ACC112 (cell line): ENCODE measurements around the gene PLA2G2D.

ENCODE experiments used
- H2AFZ ChIP-seq: fragments of 200-600 bp; sonication (generic); one replicate; pipeline ENCODE4 v1.6.0; 2017; ENCODE audit warnings: antibody characterized with exemption, low read length; ENCODE audit not compliant: unreplicated experiment
- H3K27ac ChIP-seq: fragments of 200-600 bp; sonication (generic); 2 replicates; pipeline ENCODE4 v1.5.1; 2014; ENCODE audit warnings: low read depth, mild to moderate bottlenecking, antibody characterized with exemption, low read length, moderate library complexity
- H3K27me3 ChIP-seq: fragments of 200-600 bp; sonication (generic); 2 replicates; pipeline ENCODE4 v1.6.1; 2014; ENCODE audit warnings: mild to moderate bottlenecking, antibody characterized with exemption, low read length, moderate library complexity, mixed read lengths; ENCODE audit not compliant: insufficient read depth
- H3K36me3 ChIP-seq: fragments of 200-600 bp; sonication (generic); 2 replicates; pipeline ENCODE4 v1.6.1; 2016; ENCODE audit warnings: mild to moderate bottlenecking, antibody characterized with exemption, low read length, moderate library complexity, mixed read lengths; ENCODE audit not compliant: insufficient read depth
- H3K4me1 ChIP-seq: fragments of 200-600 bp; sonication (generic); one replicate; pipeline ENCODE4 v1.6.1; 2016; ENCODE audit warnings: low read length, mixed read lengths; ENCODE audit not compliant: insufficient read depth, unreplicated experiment, control insufficient read depth
- H3K4me3 ChIP-seq: fragments of 200-600 bp; sonication (generic); 2 replicates; pipeline ENCODE4 v1.5.1; 2014; ENCODE audit warnings: mild to moderate bottlenecking, low read depth, low read length
- H3K79me2 ChIP-seq: fragments of 200-600 bp; sonication (generic); one replicate; pipeline ENCODE4 v1.6.0; 2016; ENCODE audit warnings: low read length; ENCODE audit not compliant: control insufficient read depth, unreplicated experiment, insufficient read depth

The PLA2G2D gene

GRCh38 chr1:20075345-20075744 lies 44.0 kb downstream of the PLA2G2D start:
- peaks cover 10% of the 10 kb centered on the region for H3K4me1 ChIP-seq
- H2AFZ ChIP-seq = no peak overlapping the region
- no peaks in the 10 kb centered on the region for H3K79me2 ChIP-seq
- H3K27me3 ChIP-seq = peaks cover 32% of the 10 kb centered on the region
- no peak overlapping the region for H3K27ac ChIP-seq
- no peak overlapping the region for H3K4me3 ChIP-seq
- no peaks in the 10 kb centered on the region for H3K36me3 ChIP-seq

- H3K36me3 ChIP-seq = no peaks in the 10 kb centered on the region
- peaks cover 31% of the 10 kb centered on the region for H3K27me3 ChIP-seq
- H3K27ac ChIP-seq = no peak overlapping the region
- H3K4me1 ChIP-seq = peaks cover 15% of the 10 kb centered on the region
- H3K4me3 ChIP-seq = no peak overlapping the region
- no peaks in the 10 kb centered on the region for H3K79me2 ChIP-seq
- no peak overlapping the region for H2AFZ ChIP-seq
These were observed 44.6 kb downstream of the PLA2G2D start for GRCh38 chr1:20074725-20075171.

GRCh38 chr1:20074055-20074724 lies 45.1 kb downstream of the PLA2G2D start:
- H3K4me3 ChIP-seq = no peak overlapping the region
- H2AFZ ChIP-seq = no peak overlapping the region
- no peak overlapping the region for H3K27ac ChIP-seq
- H3K79me2 ChIP-seq = no peaks in the 10 kb centered on the region
- H3K4me1 ChIP-seq = peaks cover 17% of the 10 kb centered on the region
- peaks cover 29% of the 10 kb centered on the region for H3K27me3 ChIP-seq
- no peaks in the 10 kb centered on the region for H3K36me3 ChIP-seq

- no peak overlapping the region for H3K4me3 ChIP-seq
- H3K27ac ChIP-seq = no peak overlapping the region
- peaks cover 17% of the 10 kb centered on the region for H3K4me1 ChIP-seq
- H3K27me3 ChIP-seq = peaks cover 20% of the 10 kb centered on the region; the same call in 1 of the 2 replicates
- H3K79me2 ChIP-seq = no peaks in the 10 kb centered on the region
- H2AFZ ChIP-seq = no peak overlapping the region
- no peaks in the 10 kb centered on the region for H3K36me3 ChIP-seq
These were observed 46.1 kb downstream of the PLA2G2D start for GRCh38 chr1:20073256-20073655.

GRCh38 chr1:20072771-20073170 lies 46.6 kb downstream of the PLA2G2D start:
- H3K36me3 ChIP-seq = no peaks in the 10 kb centered on the region
- H3K27me3 ChIP-seq = peaks cover 17% of the 10 kb centered on the region; the same call in 1 of the 2 replicates
- peaks cover 17% of the 10 kb centered on the region for H3K4me1 ChIP-seq
- H3K79me2 ChIP-seq = no peaks in the 10 kb centered on the region
- H3K27ac ChIP-seq = no peak overlapping the region
- H3K4me3 ChIP-seq = no peak overlapping the region
- no peak overlapping the region for H2AFZ ChIP-seq

GRCh38 chr1:20071416-20071815 lies 47.9 kb downstream of the PLA2G2D start:
- Histone ChIP-seq H3K27me3 (peaks cover 4% of the 10 kb centered on the region; the same call in 1 of the 2 replicates), H2AFZ (no peak overlapping the region), H3K4me1 (peaks cover 17% of the 10 kb centered on the region), H3K27ac (no peak overlapping the region), H3K36me3 (no peaks in the 10 kb centered on the region), H3K4me3 (no peak overlapping the region), H3K79me2 (no peaks in the 10 kb centered on the region)

- Histone ChIP-seq H2AFZ (no peak overlapping the region), H3K27ac (no peak overlapping the region), H3K4me3 (no peak overlapping the region), H3K79me2 (no peaks in the 10 kb centered on the region), H3K4me1 (peaks cover 17% of the 10 kb centered on the region), H3K36me3 (no peaks in the 10 kb centered on the region), H3K27me3 (no peaks in the 10 kb centered on the region)
These were observed 49.0 kb downstream of the PLA2G2D start for GRCh38 chr1:20070357-20070756.

- Histone ChIP-seq H3K4me3 (no peak within 1 kb of the TSS), H3K36me3 (no peaks in the 10 kb centered on the region), H3K27me3 (no peaks in the 10 kb centered on the region), H3K4me1 (peaks cover 14% of the 10 kb centered on the region), H2AFZ (no peak within 1 kb of the TSS), H3K27ac (no peak within 1 kb of the TSS), H3K79me2 (no peaks in the 10 kb centered on the region)
These were observed 49.5 kb downstream of the PLA2G2D start, which contains the start of gene PLA2G5 for GRCh38 chr1:20069874-20070273. PLA2G5 (plus strand) TSS chr1:20070194; CDS start chr1:20084831, 14,637 bp downstream.

- Histone ChIP-seq H3K79me2 (no peaks in the 10 kb centered on the region), H3K4me3 (no peak overlapping the region), H3K4me1 (peaks cover 9% of the 10 kb centered on the region), H3K36me3 (no peaks in the 10 kb centered on the region), H3K27me3 (no peaks in the 10 kb centered on the region), H2AFZ (no peak overlapping the region), H3K27ac (no peak overlapping the region)
These were observed 50.6 kb downstream of the PLA2G2D start for GRCh38 chr1:20068722-20069121.

GRCh38 chr1:20063861-20064292 lies 55.5 kb downstream of the PLA2G2D start:
- no peak overlapping the region for H3K27ac ChIP-seq
- H3K4me3 ChIP-seq = no peak overlapping the region
- H3K4me1 ChIP-seq = peaks cover 10% of the 10 kb centered on the region
- no peaks in the 10 kb centered on the region for H3K79me2 ChIP-seq
- no peaks in the 10 kb centered on the region for H3K36me3 ChIP-seq
- no peaks in the 10 kb centered on the region for H3K27me3 ChIP-seq
- H2AFZ ChIP-seq = no peak overlapping the region
